Tibial nerve (tissue), 4 donors: ENCODE measurements around the gene NFIA. TPM values are rescaled to one million over a fixed set of nuclear protein-coding genes. Genes with fewer than 3 reads are reported as not detected.

Source experiments
- DNase-seq, 2 donors: peaks; one replicate each; pipeline ENCODE4 v3.0.0-alpha.2; 2019; ENCODE audit warnings: low spot score in 2 of 2
- H3K27ac ChIP-seq, 4 donors: fragments of 200-600 bp; sonication (generic) in 3 of 4; one replicate each; pipeline ENCODE4 v1.5.1; 2017 to 2019; ENCODE audit warnings: mild to moderate bottlenecking in 1 of 4
- H3K27me3 ChIP-seq, 2 donors: fragments of 200-600 bp; sonication (generic) in 1 of 2; one replicate each; pipeline versions ENCODE4 v1.5.1 to v1.6.0; 2017 to 2019
- H3K36me3 ChIP-seq, 3 donors: fragments of 200-600 bp; sonication (generic); one replicate each; pipeline ENCODE4 v1.5.1; 2018 to 2019
- H3K4me1 ChIP-seq, 4 donors: fragments of 200-600 bp; sonication (generic) in 3 of 4; one replicate each; pipeline ENCODE4 v1.5.1; 2017 to 2019
- H3K4me3 ChIP-seq, 4 donors: fragments of 200-600 bp; sonication (generic) in 3 of 4; one replicate each; pipeline ENCODE4 v1.5.1; 2017 to 2019; ENCODE audit warnings: mild to moderate bottlenecking in 1 of 4, moderate library complexity in 1 of 4
- H3K9me3 ChIP-seq, 4 donors: fragments of 200-600 bp; sonication (generic) in 3 of 4; one replicate each; pipeline ENCODE4 v1.5.1; 2017 to 2019
- EP300 ChIP-seq, 2 donors: sonication (generic); formaldehyde crosslinking; IDR thresholded peaks; one replicate each; pipeline ENCODE4 v1.6.1; 2017; ENCODE audit warnings: antibody characterized with exemption in 2 of 2, mild to moderate bottlenecking in 1 of 2
- POLR2A ChIP-seq, 2 donors: fragments of 450-650 bp; IDR thresholded peaks; one replicate each; pipeline ENCODE4 v1.6.1; 2017; ENCODE audit warnings: antibody characterized with exemption in 2 of 2, mild to moderate bottlenecking in 2 of 2, moderate library complexity in 2 of 2
- WGBS, 2 donors: methylation state at CpG; one replicate each; pipeline ENCODE4 v1.1.5; 2018; 5-methylcytosine and 5-hydroxymethylcytosine counted together
- total RNA-seq, 4 donors: library from RNA; depleted of rRNA; stranded (reverse); fragments of >200 nt; gene quantifications; one replicate each; pipeline ENCODE4 v1.1.0, GENCODE V29; 2016
- TF ChIP-seq, protein P1 (sequence below), 5 experiments: fragments of 200-600 bp in 3 of 5; fragments of 450-650 bp in 2 of 5; sonication (generic) in 3 of 5; IDR thresholded peaks; one replicate each; pipeline ENCODE4 v1.5.1; 2016 to 2019; ENCODE audit warnings: antibody characterized with exemption in 5 of 5, mild to moderate bottlenecking in 3 of 5, moderate library complexity in 2 of 5

The NFIA gene
- total RNA-seq, 4 donors from 2014 or later = 71.2 to 81.4 (median 75.7) TPM

DNA sequence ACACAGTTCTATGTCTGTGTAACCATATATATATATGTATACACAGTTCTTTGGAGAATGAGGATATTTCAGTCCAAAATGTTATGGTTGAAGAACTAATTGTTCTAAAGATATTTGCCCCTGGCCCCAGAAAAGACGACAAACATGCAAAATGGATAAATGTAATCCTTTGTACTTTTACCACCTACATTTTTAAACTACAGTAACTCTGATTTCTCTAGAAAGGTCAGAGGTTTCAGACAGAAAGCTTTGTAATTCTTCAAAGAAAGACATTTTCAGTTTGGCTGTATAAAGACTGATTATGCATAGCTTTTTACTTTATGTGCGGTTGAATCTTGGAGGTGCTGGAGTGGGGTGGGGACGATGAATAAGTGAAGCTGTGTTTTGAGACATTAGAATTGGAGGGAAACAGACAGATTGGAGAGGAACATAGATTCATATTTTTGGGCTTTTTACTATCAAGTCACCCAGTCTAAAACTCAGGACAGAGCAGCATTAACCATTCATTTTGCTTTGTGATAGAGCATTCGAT lies 16.6 kb downstream of the NFIA start:
- H3K27ac ChIP-seq = peak overlapping the region in 3 of 4 donors; percentile 23 to 86 (median 40)
- TF ChIP-seq, protein P1, sequence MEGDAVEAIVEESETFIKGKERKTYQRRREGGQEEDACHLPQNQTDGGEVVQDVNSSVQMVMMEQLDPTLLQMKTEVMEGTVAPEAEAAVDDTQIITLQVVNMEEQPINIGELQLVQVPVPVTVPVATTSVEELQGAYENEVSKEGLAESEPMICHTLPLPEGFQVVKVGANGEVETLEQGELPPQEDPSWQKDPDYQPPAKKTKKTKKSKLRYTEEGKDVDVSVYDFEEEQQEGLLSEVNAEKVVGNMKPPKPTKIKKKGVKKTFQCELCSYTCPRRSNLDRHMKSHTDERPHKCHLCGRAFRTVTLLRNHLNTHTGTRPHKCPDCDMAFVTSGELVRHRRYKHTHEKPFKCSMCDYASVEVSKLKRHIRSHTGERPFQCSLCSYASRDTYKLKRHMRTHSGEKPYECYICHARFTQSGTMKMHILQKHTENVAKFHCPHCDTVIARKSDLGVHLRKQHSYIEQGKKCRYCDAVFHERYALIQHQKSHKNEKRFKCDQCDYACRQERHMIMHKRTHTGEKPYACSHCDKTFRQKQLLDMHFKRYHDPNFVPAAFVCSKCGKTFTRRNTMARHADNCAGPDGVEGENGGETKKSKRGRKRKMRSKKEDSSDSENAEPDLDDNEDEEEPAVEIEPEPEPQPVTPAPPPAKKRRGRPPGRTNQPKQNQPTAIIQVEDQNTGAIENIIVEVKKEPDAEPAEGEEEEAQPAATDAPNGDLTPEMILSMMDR (IDR thresholded peaks at IDR 0.05) = no peak
- TF ChIP-seq EP300 (IDR thresholded peaks at IDR 0.05) (no peak), POLR2A (IDR thresholded peaks at IDR 0.05) (no peak)
- H3K4me1 ChIP-seq = peaks cover 0 to 88% (median 20%) of the 10 kb centered on the region in 4 donors
- DNase-seq = no peak
- no peak overlapping the region for H3K4me3 ChIP-seq
- no peaks in the 10 kb centered on the region for H3K27me3 ChIP-seq
- no peaks in the 10 kb centered on the region for H3K9me3 ChIP-seq
- no peaks in the 10 kb centered on the region for H3K36me3 ChIP-seq
- WGBS, 2 donors = 46 to 58% methylated on average over 4 of the region's 4 CpGs

- Histone ChIP-seq H3K4me3 (no peak overlapping the region), H3K9me3 (no peaks in the 10 kb centered on the region), H3K27me3 (no peaks in the 10 kb centered on the region), H3K4me1 (peaks cover 0 to 88% (median 20%) of the 10 kb centered on the region in 4 donors), H3K27ac (peak overlapping the region in 2 of 4 donors; percentile 79 to 86), H3K36me3 (no peaks in the 10 kb centered on the region)
- TF ChIP-seq, protein P1 (IDR thresholded peaks at IDR 0.05) = no peak
- TF ChIP-seq POLR2A (IDR thresholded peaks at IDR 0.05) = no peak
- 88 to 90% methylated on average over 2 of the region's 2 CpGs for WGBS, 2 donors
- no peak for DNase-seq
These were observed 18.2 kb downstream of the NFIA start for GRCh38 chr1:61100578-61100977.

DNA sequence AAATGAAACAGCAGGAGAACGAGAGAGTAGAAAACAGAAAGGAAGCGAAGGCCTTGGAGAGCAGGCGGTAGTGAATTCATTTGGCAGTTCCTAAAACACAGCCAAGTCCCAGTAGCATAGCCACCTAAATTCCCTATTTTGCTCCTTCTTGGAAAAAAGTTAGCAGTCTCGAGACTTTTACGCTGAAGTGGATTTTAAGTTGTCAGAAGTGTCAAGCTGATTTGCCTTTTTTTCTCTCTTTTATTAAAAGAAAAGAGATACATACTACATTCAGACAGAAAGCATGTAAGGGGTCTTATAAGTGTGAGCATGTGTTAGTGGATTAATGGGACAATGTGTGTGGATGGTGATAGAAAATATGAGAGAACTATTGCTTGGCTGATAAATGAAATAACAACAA lies 19.2 kb downstream of the NFIA start:
- DNase-seq = no peak
- no peaks in the 10 kb centered on the region for H3K9me3 ChIP-seq
- peak overlapping the region; percentile 12 to 27 (median 12) for H3K4me3 ChIP-seq
- H3K27ac ChIP-seq = peak overlapping the region; percentile 33 to 86 (median 68)
- TF ChIP-seq, protein P1 (IDR thresholded peaks at IDR 0.05) = no peak
- TF ChIP-seq EP300 (IDR thresholded peaks at IDR 0.05) = no peak
- no peak for TF ChIP-seq POLR2A (IDR thresholded peaks at IDR 0.05)
- no peaks in the 10 kb centered on the region for H3K36me3 ChIP-seq
- peaks cover 0 to 89% (median 19%) of the 10 kb centered on the region in 4 donors for H3K4me1 ChIP-seq
- no peaks in the 10 kb centered on the region for H3K27me3 ChIP-seq
- WGBS, 2 donors = 31 to 37% methylated on average over 5 of the region's 5 CpGs

- TF ChIP-seq, protein P1 (IDR thresholded peaks at IDR 0.05) = no peak
- no peak for TF ChIP-seq POLR2A (IDR thresholded peaks at IDR 0.05)
- TF ChIP-seq EP300 (IDR thresholded peaks at IDR 0.05) = no peak
- peak overlapping the region; percentile 33 to 86 (median 68) for H3K27ac ChIP-seq
- H3K9me3 ChIP-seq = no peaks in the 10 kb centered on the region
- WGBS, 2 donors = 32 to 35% methylated on average over 1 of the region's 1 CpG
- H3K27me3 ChIP-seq = no peaks in the 10 kb centered on the region
- peaks cover 0 to 84% (median 19%) of the 10 kb centered on the region in 4 donors for H3K4me1 ChIP-seq
- no peaks in the 10 kb centered on the region for H3K36me3 ChIP-seq
- no peak for DNase-seq
- peak overlapping the region; percentile 12 to 27 (median 12) for H3K4me3 ChIP-seq
These were observed 19.7 kb downstream of the NFIA start for GRCh38 chr1:61102041-61102440.

DNA sequence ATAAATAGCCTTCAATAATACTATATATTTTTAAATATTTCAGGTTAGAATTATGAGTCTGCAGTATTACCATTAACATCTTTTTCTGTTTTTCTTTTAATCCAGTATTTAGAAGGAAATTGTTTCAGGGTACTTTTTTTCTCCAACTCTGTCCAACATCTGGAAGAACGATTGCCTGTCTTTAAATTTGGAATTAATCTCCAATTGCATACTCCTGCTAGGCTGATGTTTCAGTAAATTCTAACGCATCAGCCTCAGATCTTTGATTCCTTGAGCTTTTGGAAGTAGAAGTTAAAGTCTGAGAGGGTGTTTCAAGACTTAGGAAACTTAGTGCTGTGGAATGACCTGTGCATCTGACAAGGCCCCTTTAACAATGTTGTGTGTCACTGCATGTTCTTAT lies 20.3 kb downstream of the NFIA start:
- TF ChIP-seq POLR2A (IDR thresholded peaks at IDR 0.05) = no peak
- TF ChIP-seq, protein P1 (IDR thresholded peaks at IDR 0.05) = no peak
- TF ChIP-seq EP300 (IDR thresholded peaks at IDR 0.05) = no peak
- no peaks in the 10 kb centered on the region for H3K27me3 ChIP-seq
- peak overlapping the region in 3 of 4 donors; percentile 33 to 86 (median 79) for H3K27ac ChIP-seq
- peaks cover 0 to 78% (median 19%) of the 10 kb centered on the region in 4 donors for H3K4me1 ChIP-seq
- no peak for DNase-seq
- H3K36me3 ChIP-seq = peaks cover 0 to 1% (median 0%) of the 10 kb centered on the region in 3 donors
- peaks cover 0 to 4% (median under 1%) of the 10 kb centered on the region in 4 donors for H3K9me3 ChIP-seq
- peak overlapping the region in 1 of 4 donors; percentile 27 for H3K4me3 ChIP-seq
- WGBS, 2 donors = 51 to 52% methylated on average over 2 of the region's 2 CpGs
